Esophagus muscularis mucosa (tissue), 4 donors: Measurements from ENCODE around the gene ASAP2. TPM values are rescaled to one million over a fixed set of nuclear protein-coding genes. Genes with fewer than 3 reads are reported as not detected.

Experiments
- DNase-seq: peaks from one replicate; pipeline ENCODE4 v3.0.0-alpha.2; 2017; ENCODE audit errors: extremely low spot score
- H3K27ac ChIP-seq, 4 donors: fragments of 200-600 bp; sonication (generic); replicated peaks in 1 of 4; 1 replicate in 3 of 4; 2 replicates in 1 of 4; pipeline ENCODE4 v1.5.1; 2016 to 2019; ENCODE audit warnings: mild to moderate bottlenecking in 1 of 4
- H3K27me3 ChIP-seq, 4 donors: fragments of 200-600 bp; sonication (generic); one replicate each; pipeline versions ENCODE4 v1.5.1 to v1.6.0; 2016 to 2019
- H3K36me3 ChIP-seq, 4 donors: fragments of 200-600 bp; sonication (generic); one replicate each; pipeline ENCODE4 v1.5.1; 2016 to 2019
- H3K4me1 ChIP-seq, 4 donors: fragments of 200-600 bp; sonication (generic); one replicate each; pipeline ENCODE4 v1.5.1; 2016 to 2019
- H3K4me3 ChIP-seq, 4 donors: fragments of 200-600 bp; sonication (generic); 1 replicate in 2 of 4; 2 replicates in 2 of 4; pipeline ENCODE4 v1.5.1; 2016 to 2019; ENCODE audit warnings: mild to moderate bottlenecking in 4 of 4, moderate library complexity in 1 of 4
- H3K9me3 ChIP-seq, 4 donors: fragments of 200-600 bp; sonication (generic); 1 replicate in 3 of 4; 2 replicates in 1 of 4; pipeline ENCODE4 v1.5.1; 2016 to 2019
- EP300 ChIP-seq: sonication (generic); formaldehyde crosslinking; IDR thresholded peaks from one replicate; pipeline ENCODE4 v1.6.1; 2017; ENCODE audit warnings: antibody characterized with exemption
- POLR2A ChIP-seq: fragments of 450-650 bp; IDR thresholded peaks from one replicate; pipeline ENCODE4 v1.6.1; 2017; ENCODE audit warnings: antibody characterized with exemption, moderate library complexity, mild to moderate bottlenecking, low read depth
- POLR2AphosphoS5 ChIP-seq, 2 donors: sonication (generic); formaldehyde crosslinking; IDR thresholded peaks; one replicate each; pipeline ENCODE4 v1.6.1; 2017; ENCODE audit warnings: antibody characterized with exemption in 2 of 2
- WGBS: methylation state at CpG from one replicate; pipeline ENCODE4 v1.1.5; 2018; 5-methylcytosine and 5-hydroxymethylcytosine counted together
- intact Hi-C: fragments of 100-400 bp; cut with DNase I; formaldehyde crosslinking; loops from one replicate; pipeline ENCODE4 v1.15.1; 2023
- total RNA-seq, 4 donors: library from RNA; depleted of rRNA; stranded (reverse); fragments of >200 nt; gene quantifications; one replicate each; pipeline versions ENCODE4 v1.1.0 to v1.2.1, GENCODE V29; 2016
- TF ChIP-seq, protein P1 (sequence below), 3 experiments: fragments of 200-600 bp in 2 of 3; fragments of 450-650 bp in 1 of 3; sonication (generic) in 2 of 3; IDR thresholded peaks; one replicate each; pipeline ENCODE4 v1.5.1; 2017 to 2019; ENCODE audit warnings: antibody characterized with exemption in 3 of 3, mild to moderate bottlenecking in 2 of 3, moderate library complexity in 1 of 3

ASAP2 gene
- total RNA-seq, 4 donors from 2014 or later: 18.7 to 24.0 (median 21.3) TPM

DNA sequence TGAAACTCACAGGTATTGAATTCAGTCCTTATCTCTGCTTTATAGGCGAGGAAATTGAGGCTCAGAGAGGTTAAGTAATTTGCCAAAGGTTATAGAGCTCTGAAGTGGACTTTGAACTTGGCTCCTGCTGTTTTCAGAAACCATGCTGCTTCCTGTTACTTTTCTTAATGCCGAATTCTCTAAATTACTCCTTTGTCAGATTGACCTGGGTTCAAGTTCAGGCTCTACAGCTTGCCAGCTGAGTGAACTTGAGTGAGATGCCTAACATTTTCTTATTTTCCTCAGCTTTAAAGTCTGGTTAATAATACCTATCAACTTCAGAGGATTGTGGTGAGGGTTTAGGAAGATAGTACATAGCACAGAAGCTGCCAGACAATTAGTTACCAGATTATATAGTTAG is 3.4 kb downstream of the ASAP2 start:
- TF ChIP-seq, protein P1, sequence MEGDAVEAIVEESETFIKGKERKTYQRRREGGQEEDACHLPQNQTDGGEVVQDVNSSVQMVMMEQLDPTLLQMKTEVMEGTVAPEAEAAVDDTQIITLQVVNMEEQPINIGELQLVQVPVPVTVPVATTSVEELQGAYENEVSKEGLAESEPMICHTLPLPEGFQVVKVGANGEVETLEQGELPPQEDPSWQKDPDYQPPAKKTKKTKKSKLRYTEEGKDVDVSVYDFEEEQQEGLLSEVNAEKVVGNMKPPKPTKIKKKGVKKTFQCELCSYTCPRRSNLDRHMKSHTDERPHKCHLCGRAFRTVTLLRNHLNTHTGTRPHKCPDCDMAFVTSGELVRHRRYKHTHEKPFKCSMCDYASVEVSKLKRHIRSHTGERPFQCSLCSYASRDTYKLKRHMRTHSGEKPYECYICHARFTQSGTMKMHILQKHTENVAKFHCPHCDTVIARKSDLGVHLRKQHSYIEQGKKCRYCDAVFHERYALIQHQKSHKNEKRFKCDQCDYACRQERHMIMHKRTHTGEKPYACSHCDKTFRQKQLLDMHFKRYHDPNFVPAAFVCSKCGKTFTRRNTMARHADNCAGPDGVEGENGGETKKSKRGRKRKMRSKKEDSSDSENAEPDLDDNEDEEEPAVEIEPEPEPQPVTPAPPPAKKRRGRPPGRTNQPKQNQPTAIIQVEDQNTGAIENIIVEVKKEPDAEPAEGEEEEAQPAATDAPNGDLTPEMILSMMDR (IDR thresholded peaks at IDR 0.05): no peak
- TF ChIP-seq POLR2A (no peak), POLR2AphosphoS5 (IDR thresholded peaks at IDR 0.05) (no peak), EP300 (no peak)
- Histone ChIP-seq H3K36me3 (no peaks in the 10 kb centered on the region), H3K4me3 (no peak overlapping the region), H3K27me3 (no peaks in the 10 kb centered on the region), H3K27ac (peak overlapping the region in 3 of 4 donors; percentile 2 to 46 (median 8)), H3K4me1 (peaks cover 39 to 74% (median 69%) of the 10 kb centered on the region in 4 donors), H3K9me3 (no peaks in the 10 kb centered on the region)
- no peak for DNase-seq
- intact Hi-C loops: no loop called here
- whole genome bisulfite sequencing: 79% methylated on average over 2 of the region's 2 CpGs

- Histone ChIP-seq H3K27me3 (no peaks in the 10 kb centered on the region), H3K36me3 (no peaks in the 10 kb centered on the region), H3K27ac (peak overlapping the region; percentile 46 to 66 (median 52)), H3K4me1 (peaks cover 39 to 69% (median 60%) of the 10 kb centered on the region in 4 donors), H3K4me3 (no peak overlapping the region), H3K9me3 (no peaks in the 10 kb centered on the region)
- no peak for TF ChIP-seq POLR2AphosphoS5 (IDR thresholded peaks at IDR 0.05)
- no peak for TF ChIP-seq POLR2A
- TF ChIP-seq, protein P1 (IDR thresholded peaks at IDR 0.05): no peak
- no peak for TF ChIP-seq EP300
- WGBS: 41% methylated on average over 4 of the region's 4 CpGs
- peak; percentile 87 for DNase-seq
- intact Hi-C loops: no loop called here
Observed at GRCh38 chr2:9211496-9211895, 4.9 kb downstream of the ASAP2 start.

DNA sequence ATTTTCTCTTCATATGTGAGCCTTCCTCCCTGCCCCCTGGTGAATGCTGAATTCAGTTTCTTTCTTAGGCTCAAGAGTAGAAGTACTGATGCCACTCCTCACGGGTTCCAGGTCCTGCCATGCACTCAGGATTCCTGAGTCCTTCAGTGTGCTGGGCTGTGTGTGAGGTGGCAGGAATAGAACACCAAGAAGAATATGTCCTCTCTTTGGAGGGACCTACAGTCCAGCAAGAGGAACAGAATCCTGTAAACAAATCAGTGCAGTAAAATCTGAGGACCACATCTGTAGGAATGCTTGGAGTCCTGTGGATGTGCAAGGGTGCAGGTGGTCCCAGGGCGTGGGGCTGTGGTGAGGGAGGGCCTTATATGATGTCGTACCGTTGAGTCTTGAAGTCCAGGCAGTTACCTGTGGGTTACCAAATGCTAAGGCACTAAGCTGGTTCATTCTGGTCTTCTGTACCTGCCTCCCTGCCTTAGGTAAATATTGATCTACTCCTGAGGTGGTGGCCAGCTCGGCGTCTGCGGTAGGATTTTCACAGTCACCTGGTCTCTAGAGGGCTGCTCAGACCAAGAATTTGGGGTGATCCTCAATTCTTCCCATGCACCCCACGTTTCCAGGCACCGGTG is 5.5 kb downstream of the ASAP2 start:
- H3K27ac ChIP-seq: peak overlapping the region; percentile 46 to 66 (median 52)
- intact Hi-C loops: no loop called here
- TF ChIP-seq POLR2AphosphoS5 (IDR thresholded peaks at IDR 0.05) (no peak), POLR2A (no peak), EP300 (no peak)
- TF ChIP-seq, protein P1 (IDR thresholded peaks at IDR 0.05): no peak
- H3K9me3 ChIP-seq: no peaks in the 10 kb centered on the region
- no peaks in the 10 kb centered on the region for H3K27me3 ChIP-seq
- no peaks in the 10 kb centered on the region for H3K36me3 ChIP-seq
- H3K4me1 ChIP-seq: peaks cover 39 to 73% (median 64%) of the 10 kb centered on the region in 4 donors
- peak; percentile 42 for DNase-seq
- 94% methylated on average over 8 of the region's 9 CpGs for WGBS
- no peak overlapping the region for H3K4me3 ChIP-seq

GRCh38 chr2:9212661-9213411 is 6.2 kb downstream of the ASAP2 start:
- TF ChIP-seq, protein P1 (IDR thresholded peaks at IDR 0.05): no peak
- peaks cover 39 to 72% (median 60%) of the 10 kb centered on the region in 4 donors for H3K4me1 ChIP-seq
- peak overlapping the region in 1 of 4 donors; percentile 11 for H3K4me3 ChIP-seq
- intact Hi-C loops: no loop called here
- H3K9me3 ChIP-seq: no peaks in the 10 kb centered on the region
- H3K27ac ChIP-seq: peak overlapping the region; percentile 41 to 66 (median 52)
- no peaks in the 10 kb centered on the region for H3K36me3 ChIP-seq
- H3K27me3 ChIP-seq: no peaks in the 10 kb centered on the region
- DNase-seq: no peak
- WGBS: 72% methylated on average over 10 of the region's 19 CpGs
